Type B pancreatic cell (in vitro differentiated cells): ENCODE results near the gene USH1C. TPM values are rescaled to one million over a fixed set of nuclear protein-coding genes. Genes with fewer than 3 reads are reported as not detected.

Experiments used
- DNase-seq: peaks from one replicate; pipeline ENCODE4 v3.0.0; 2021; ENCODE audit warnings: mixed read lengths; ENCODE audit not compliant: unreplicated experiment; ENCODE audit errors: extremely low spot score
- H3K27ac Mint-ChIP-seq: 2 replicates; pipeline ENCODE4 v1.8.0; 2021; ENCODE audit warnings: mild to moderate bottlenecking, mixed read lengths
- H3K27me3 Mint-ChIP-seq: 2 replicates; pipeline ENCODE4 v1.8.0; 2021; ENCODE audit warnings: mixed read lengths
- H3K36me3 Mint-ChIP-seq: 2 replicates; pipeline ENCODE4 v1.8.0; 2021; ENCODE audit warnings: mixed read lengths
- H3K4me1 Mint-ChIP-seq: one replicate; pipeline ENCODE4 v1.8.0; 2021; ENCODE audit warnings: mixed read lengths; ENCODE audit not compliant: unreplicated experiment
- H3K4me3 Mint-ChIP-seq: 2 replicates; pipeline ENCODE4 v1.8.0; 2021; ENCODE audit warnings: mild to moderate bottlenecking, mixed read lengths
- H3K9me3 Mint-ChIP-seq: 2 replicates; pipeline ENCODE4 v1.8.0; 2021; ENCODE audit warnings: mixed read lengths
- CTCF ChIP-seq: fragments of 200-600 bp; sonication (generic); conservative IDR thresholded peaks from 2 replicates; pipeline ENCODE4 v1.5.0; 2021; ENCODE audit warnings: antibody characterized with exemption, mild to moderate bottlenecking
- total RNA-seq: library from RNA; stranded (reverse); gene quantifications from 2 replicates; pipeline ENCODE4 v1.2.1, GENCODE V29; 2021; ENCODE audit warnings: low replicate concordance

USH1C gene
- total RNA-seq, 1 donor from 2014 or later, result 21.8 TPM

GRCh38 chr11:17459236-17459896, 84.8 kb downstream of the USH1C start:
- no peak for TF ChIP-seq CTCF
- Mint-ChIP-seq H3K4me1 (peaks cover 10% of the 10 kb centered on the region), H3K9me3 (peaks cover 7% of the 10 kb centered on the region), H3K36me3 (no peaks in the 10 kb centered on the region), H3K27me3 (peaks cover 18% of the 10 kb centered on the region), H3K27ac (no peak overlapping the region), H3K4me3 (no peak overlapping the region)
- DNase-seq, result no peak

- Mint-ChIP-seq H3K4me3 (no peak overlapping the region), H3K27ac (peak overlapping the region; percentile 5), H3K4me1 (peaks cover under 1% of the 10 kb centered on the region), H3K9me3 (peaks cover 7% of the 10 kb centered on the region), H3K36me3 (no peaks in the 10 kb centered on the region), H3K27me3 (peaks cover 18% of the 10 kb centered on the region)
- DNase-seq, result no peak
- no peak for TF ChIP-seq CTCF
Measured at GRCh38 chr11:17458268-17458667, 85.9 kb downstream of the USH1C start.

GRCh38 chr11:17457396-17458173, 86.6 kb downstream of the USH1C start:
- peak overlapping the region; percentile 32 for H3K4me3 Mint-ChIP-seq
- no peak for DNase-seq

GRCh38 chr11:17452668-17453067, 91.5 kb downstream of the USH1C start:
- TF ChIP-seq CTCF, result no peak
- DNase-seq, result no peak
- Mint-ChIP-seq H3K4me1 (no peaks in the 10 kb centered on the region), H3K36me3 (no peaks in the 10 kb centered on the region), H3K9me3 (no peaks in the 10 kb centered on the region), H3K4me3 (no peak overlapping the region), H3K27ac (no peak overlapping the region), H3K27me3 (peaks cover 14% of the 10 kb centered on the region)

More at GRCh38 chr11:17457396-17458173, 86.6 kb downstream of the USH1C start:
- no peaks in the 10 kb centered on the region for H3K4me1 Mint-ChIP-seq
- H3K36me3 Mint-ChIP-seq, result no peaks in the 10 kb centered on the region
- TF ChIP-seq CTCF, result no peak
- peaks cover 7% of the 10 kb centered on the region for H3K9me3 Mint-ChIP-seq
- H3K27me3 Mint-ChIP-seq, result peaks cover 20% of the 10 kb centered on the region
- H3K27ac Mint-ChIP-seq, result peak overlapping the region; percentile 5

- no peaks in the 10 kb centered on the region for H3K9me3 Mint-ChIP-seq
- H3K4me1 Mint-ChIP-seq, result no peaks in the 10 kb centered on the region
- no peaks in the 10 kb centered on the region for H3K36me3 Mint-ChIP-seq
- no peak for TF ChIP-seq CTCF
- no peak overlapping the region for H3K27ac Mint-ChIP-seq
- DNase-seq, result no peak
- no peak overlapping the region for H3K4me3 Mint-ChIP-seq
- peaks cover 5% of the 10 kb centered on the region for H3K27me3 Mint-ChIP-seq
Measured at GRCh38 chr11:17449158-17449557, 95.1 kb downstream of the USH1C start.
